ENCODE results near the gene CACNG6. TPM values are rescaled to one million over a fixed set of nuclear protein-coding genes. Genes with fewer than 3 reads are reported as not detected.
A peak's percentile ranks its signal among the peaks of the same experiment; 100 is the strongest.

CACNG6 gene
- total RNA-seq, 5 donors from 2014 or later (not counting 1 experiment from before 2014, with no cell fraction given), result not detected

- DNase-seq (no peak), ATAC-seq (replicated peaks in 1 of 4) (no peak)
- POLR2A ChIA-PET, result no interaction called here
- Mint-ChIP-seq H3K9me3 (no peaks in the 10 kb centered on the region), H3K4me1 (peaks cover 0 to 24% (median 10%) of the 10 kb centered on the region in 3 donors), H3K27me3 (peaks cover 57 to 65% of the 10 kb centered on the region in 2 donors), H3K36me3 (no peaks in the 10 kb centered on the region), H3K4me3 (no peak overlapping the region), H3K27ac (no peak overlapping the region)
- CTCF ChIA-PET, result no interaction called here
- 48% methylated on average over 11 of the region's 11 CpGs for WGBS (ENCODE audit: insufficient coverage)
- Histone ChIP-seq H3K9me3 (no peaks in the 10 kb centered on the region), H3K36me3 (ENCODE audit: control insufficient read depth in 2 of 2, extremely low read depth in 1 of 2, insufficient read depth in 1 of 2, low read length in 1 of 2) (no peaks in the 10 kb centered on the region), H3K27ac (ENCODE audit: low read length) (no peak overlapping the region), H3K4me3 (ENCODE audit: control insufficient read depth in 1 of 2, extremely low read depth in 1 of 2, low read length in 1 of 2) (no peak overlapping the region), H3K4me1 (ENCODE audit: control insufficient read depth in 1 of 2, extremely low read depth in 1 of 2, insufficient read depth in 2 of 2, low read length in 2 of 2) (no peaks in the 10 kb centered on the region), H3K27me3 (replicated peaks in 1 of 2; ENCODE audit: control insufficient read depth in 2 of 2, extremely low read depth in 1 of 2, insufficient read depth in 2 of 2, low read length in 1 of 2) (peaks cover 4 to 66% of the 10 kb centered on the region in 2 experiments)
Observed at GRCh38 chr19:53965091-53965490, 26.3 kb upstream of the CACNG6 start.

- no peak overlapping the region for H3K4me3 Mint-ChIP-seq
- Histone ChIP-seq H3K4me1 (ENCODE audit: control insufficient read depth in 1 of 2, extremely low read depth in 1 of 2, insufficient read depth in 2 of 2, low read length in 2 of 2) (no peaks in the 10 kb centered on the region), H3K36me3 (ENCODE audit: control insufficient read depth in 2 of 2, extremely low read depth in 1 of 2, insufficient read depth in 1 of 2, low read length in 1 of 2) (no peaks in the 10 kb centered on the region), H3K9me3 (no peaks in the 10 kb centered on the region), H3K27me3 (replicated peaks in 1 of 2; ENCODE audit: control insufficient read depth in 2 of 2, extremely low read depth in 1 of 2, insufficient read depth in 2 of 2, low read length in 1 of 2) (peaks cover 2 to 59% of the 10 kb centered on the region in 2 experiments), H3K4me3 (ENCODE audit: control insufficient read depth in 1 of 2, extremely low read depth in 1 of 2, low read length in 1 of 2) (no peak overlapping the region), H3K27ac (ENCODE audit: low read length) (no peak overlapping the region)
- H3K4me1 Mint-ChIP-seq, result peaks cover 0 to 12% (median 6%) of the 10 kb centered on the region in 3 donors
- H3K36me3 Mint-ChIP-seq, result no peaks in the 10 kb centered on the region
- DNase-seq (no peak), ATAC-seq (replicated peaks in 1 of 4) (no peak)
- WGBS (ENCODE audit: insufficient coverage), result 73% methylated on average over 3 of the region's 7 CpGs
- H3K27ac Mint-ChIP-seq, result no peak overlapping the region
- ChIA-PET POLR2A (no interaction called here), CTCF (no interaction called here)
- H3K9me3 Mint-ChIP-seq, result no peaks in the 10 kb centered on the region
- H3K27me3 Mint-ChIP-seq, result peaks cover 44 to 51% of the 10 kb centered on the region in 2 donors
Observed at GRCh38 chr19:53966931-53967330, 24.5 kb upstream of the CACNG6 start.

- H3K9me3 ChIP-seq, result no peaks in the 10 kb centered on the region
- H3K4me3 ChIP-seq (ENCODE audit: control insufficient read depth in 1 of 2, extremely low read depth in 1 of 2, low read length in 1 of 2), result no peak overlapping the region
- H3K27me3 ChIP-seq (replicated peaks in 1 of 2; ENCODE audit: control insufficient read depth in 2 of 2, extremely low read depth in 1 of 2, insufficient read depth in 2 of 2, low read length in 1 of 2), result peaks cover 0 to 55% of the 10 kb centered on the region in 2 experiments
- H3K27ac ChIP-seq (ENCODE audit: low read length), result no peak overlapping the region
- peaks cover 0 to 3% (median 2%) of the 10 kb centered on the region in 3 donors for H3K4me1 Mint-ChIP-seq
- no peak for DNase-seq
- ATAC-seq (replicated peaks in 1 of 4), result no peak
- no peak overlapping the region for H3K4me3 Mint-ChIP-seq
- H3K27ac Mint-ChIP-seq, result no peak overlapping the region
- no peaks in the 10 kb centered on the region for H3K36me3 Mint-ChIP-seq
- POLR2A ChIA-PET, result no interaction called here
- CTCF ChIA-PET, result no interaction called here
- no peaks in the 10 kb centered on the region for H3K36me3 ChIP-seq (ENCODE audit: control insufficient read depth in 2 of 2, extremely low read depth in 1 of 2, insufficient read depth in 1 of 2, low read length in 1 of 2)
- 92% methylated on average over 4 of the region's 6 CpGs for WGBS (ENCODE audit: insufficient coverage)
- no peaks in the 10 kb centered on the region for H3K4me1 ChIP-seq (ENCODE audit: control insufficient read depth in 1 of 2, extremely low read depth in 1 of 2, insufficient read depth in 2 of 2, low read length in 2 of 2)
- no peaks in the 10 kb centered on the region for H3K9me3 Mint-ChIP-seq
- peaks cover 43 to 46% of the 10 kb centered on the region in 2 donors for H3K27me3 Mint-ChIP-seq
Observed at GRCh38 chr19:53969366-53969765, 22.1 kb upstream of the CACNG6 start.

- Histone ChIP-seq H3K4me1 (ENCODE audit: control insufficient read depth in 1 of 2, extremely low read depth in 1 of 2, insufficient read depth in 2 of 2, low read length in 2 of 2) (no peaks in the 10 kb centered on the region), H3K9me3 (no peaks in the 10 kb centered on the region), H3K27ac (ENCODE audit: low read length) (no peak overlapping the region), H3K27me3 (replicated peaks in 1 of 2; ENCODE audit: control insufficient read depth in 2 of 2, extremely low read depth in 1 of 2, insufficient read depth in 2 of 2, low read length in 1 of 2) (peaks cover 0 to 40% of the 10 kb centered on the region in 2 experiments), H3K4me3 (ENCODE audit: control insufficient read depth in 1 of 2, extremely low read depth in 1 of 2, low read length in 1 of 2) (no peak overlapping the region), H3K36me3 (ENCODE audit: control insufficient read depth in 2 of 2, extremely low read depth in 1 of 2, insufficient read depth in 1 of 2, low read length in 1 of 2) (no peaks in the 10 kb centered on the region)
- no peaks in the 10 kb centered on the region for H3K9me3 Mint-ChIP-seq
- ATAC-seq (replicated peaks in 1 of 4) (no peak), DNase-seq (peak in 1 of 35 experiments; percentile 4)
- H3K27me3 Mint-ChIP-seq, result peaks cover 30 to 43% of the 10 kb centered on the region in 2 donors
- POLR2A ChIA-PET, result no interaction called here
- WGBS (ENCODE audit: insufficient coverage), result 18% methylated on average over 9 of the region's 10 CpGs
- no peaks in the 10 kb centered on the region for H3K4me1 Mint-ChIP-seq
- no peak overlapping the region for H3K4me3 Mint-ChIP-seq
- no peak overlapping the region for H3K27ac Mint-ChIP-seq
- CTCF ChIA-PET, result interaction anchor here in 1 of 2 donors (0.6 kb wide), 1 partner anchor 466 kb away, joined by 9 read pairs; no protein-coding TSS in a partner anchor
- H3K36me3 Mint-ChIP-seq, result no peaks in the 10 kb centered on the region
Observed at GRCh38 chr19:53971673-53972072, 19.8 kb upstream of the CACNG6 start.

GRCh38 chr19:53977429-53977990, 13.9 kb upstream of the CACNG6 start:
- H3K9me3 ChIP-seq, result no peaks in the 10 kb centered on the region
- H3K27me3 ChIP-seq (replicated peaks in 1 of 2; ENCODE audit: control insufficient read depth in 2 of 2, extremely low read depth in 1 of 2, insufficient read depth in 2 of 2, low read length in 1 of 2), result peaks cover 2 to 70% of the 10 kb centered on the region in 2 experiments
- Mint-ChIP-seq H3K27me3 (peaks cover 60 to 67% of the 10 kb centered on the region in 2 donors), H3K4me1 (peaks cover 26 to 40% (median 39%) of the 10 kb centered on the region in 3 donors), H3K9me3 (peaks cover 0 to 5% (median 0%) of the 10 kb centered on the region in 3 donors), H3K4me3 (peak overlapping the region; percentile 63 to 75 (median 72)), H3K27ac (peak overlapping the region in 1 of 2 donors; percentile 36), H3K36me3 (no peaks in the 10 kb centered on the region)
- no peak overlapping the region for H3K27ac ChIP-seq (ENCODE audit: low read length)
- peaks cover 0 to 28% of the 10 kb centered on the region in 2 experiments for H3K4me1 ChIP-seq (ENCODE audit: control insufficient read depth in 1 of 2, extremely low read depth in 1 of 2, insufficient read depth in 2 of 2, low read length in 2 of 2)
- CTCF ChIA-PET, result interaction anchor here (0.6 kb wide), 3 partner anchors 40 to 1608 kb away, joined by 3 read pairs; no protein-coding TSS in a partner anchor
- peak overlapping the region; percentile 39 to 54 for H3K4me3 ChIP-seq (ENCODE audit: control insufficient read depth in 1 of 2, extremely low read depth in 1 of 2, low read length in 1 of 2)
- POLR2A ChIA-PET, result no interaction called here
- no peaks in the 10 kb centered on the region for H3K36me3 ChIP-seq (ENCODE audit: control insufficient read depth in 2 of 2, extremely low read depth in 1 of 2, insufficient read depth in 1 of 2, low read length in 1 of 2)
- peak; percentile 34 to 82 (median 59) for DNase-seq
- 0% methylated on average over 2 of the region's 9 CpGs for WGBS (ENCODE audit: insufficient coverage)
- ATAC-seq (replicated peaks in 1 of 4), result peak; percentile 84 to 90 (median 88)

GRCh38 chr19:53977991-53978731, 13.3 kb upstream of the CACNG6 start:
- Mint-ChIP-seq H3K4me1 (peaks cover 26 to 40% (median 39%) of the 10 kb centered on the region in 3 donors), H3K27me3 (peaks cover 54 to 60% of the 10 kb centered on the region in 2 donors), H3K27ac (peak overlapping the region in 1 of 2 donors; percentile 36), H3K36me3 (no peaks in the 10 kb centered on the region), H3K9me3 (peaks cover 0 to 5% (median 0%) of the 10 kb centered on the region in 3 donors), H3K4me3 (peak overlapping the region; percentile 63 to 75 (median 72))
- POLR2A ChIA-PET, result no interaction called here
- Histone ChIP-seq H3K27me3 (replicated peaks in 1 of 2; ENCODE audit: control insufficient read depth in 2 of 2, extremely low read depth in 1 of 2, insufficient read depth in 2 of 2, low read length in 1 of 2) (peaks cover 2 to 67% of the 10 kb centered on the region in 2 experiments), H3K9me3 (no peaks in the 10 kb centered on the region), H3K4me1 (ENCODE audit: control insufficient read depth in 1 of 2, extremely low read depth in 1 of 2, insufficient read depth in 2 of 2, low read length in 2 of 2) (peaks cover 0 to 28% of the 10 kb centered on the region in 2 experiments), H3K27ac (ENCODE audit: low read length) (no peak overlapping the region), H3K4me3 (ENCODE audit: control insufficient read depth in 1 of 2, extremely low read depth in 1 of 2, low read length in 1 of 2) (peak overlapping the region; percentile 39 to 54), H3K36me3 (ENCODE audit: control insufficient read depth in 2 of 2, extremely low read depth in 1 of 2, insufficient read depth in 1 of 2, low read length in 1 of 2) (no peaks in the 10 kb centered on the region)
- ATAC-seq (replicated peaks in 1 of 4), result peak in 3 of 4 experiments; percentile 7 to 45 (median 28)
- 14% methylated on average over 45 of the region's 54 CpGs for WGBS (ENCODE audit: insufficient coverage)
- peak in 30 of 35 experiments; percentile 6 to 56 (median 30) for DNase-seq
- CTCF ChIA-PET, result no interaction called here

Measured in T-cell (primary cell).